ENCODE measurements around the gene TRERF1. TPM values are rescaled to one million over a fixed set of nuclear protein-coding genes. Genes with fewer than 3 reads are reported as not detected.

Gene TRERF1
- total RNA-seq, 6 donors from 2014 or later: 2.0 to 7.3 (median 5.4) TPM

GRCh38 chr6:42336431-42336830 is 115.3 kb downstream of the TRERF1 start:
- Histone ChIP-seq H3K27ac (no peak overlapping the region), H3K4me3 (no peak overlapping the region), H3K9me3 (no peaks in the 10 kb centered on the region), H3K36me3 (no peaks in the 10 kb centered on the region), H3K4me1 (peaks cover 0 to 3% (median 0%) of the 10 kb centered on the region in 4 donors), H3K27me3 (no peaks in the 10 kb centered on the region)
- no peak for DNase-seq
- ATAC-seq (ENCODE audit: low FRiP score in 2 of 2): no peak
- 92% methylated on average over 5 of the region's 5 CpGs for WGBS, 2 donors
- TF ChIP-seq CTCF (IDR thresholded peaks at IDR 0.05) (no peak), EP300 (IDR thresholded peaks at IDR 0.05) (no peak), POLR2AphosphoS5 (IDR thresholded peaks at IDR 0.05) (no peak), POLR2A (IDR thresholded peaks at IDR 0.05) (no peak)

- Histone ChIP-seq H3K9me3 (no peaks in the 10 kb centered on the region), H3K27ac (no peak overlapping the region), H3K36me3 (no peaks in the 10 kb centered on the region), H3K4me1 (peaks cover 0 to 3% (median 0%) of the 10 kb centered on the region in 4 donors), H3K4me3 (no peak overlapping the region), H3K27me3 (no peaks in the 10 kb centered on the region)
- WGBS, 2 donors: 84 to 87% methylated on average over 5 of the region's 5 CpGs
- DNase-seq: no peak
- no peak for ATAC-seq (ENCODE audit: low FRiP score in 2 of 2)
- TF ChIP-seq CTCF (IDR thresholded peaks at IDR 0.05) (no peak), POLR2AphosphoS5 (IDR thresholded peaks at IDR 0.05) (no peak), EP300 (IDR thresholded peaks at IDR 0.05) (no peak), POLR2A (IDR thresholded peaks at IDR 0.05) (no peak)
Measured at GRCh38 chr6:42335896-42336295, 115.8 kb downstream of the TRERF1 start.

- TF ChIP-seq EP300 (IDR thresholded peaks at IDR 0.05) (no peak), POLR2AphosphoS5 (IDR thresholded peaks at IDR 0.05) (no peak), POLR2A (IDR thresholded peaks at IDR 0.05) (no peak), CTCF (IDR thresholded peaks at IDR 0.05) (no peak)
- no peak overlapping the region for H3K27ac ChIP-seq
- no peak for ATAC-seq (ENCODE audit: low FRiP score in 2 of 2)
- no peaks in the 10 kb centered on the region for H3K27me3 ChIP-seq
- WGBS, 2 donors: 90 to 98% methylated on average over 2 of the region's 2 CpGs
- H3K9me3 ChIP-seq: no peaks in the 10 kb centered on the region
- H3K4me3 ChIP-seq: no peak overlapping the region
- no peaks in the 10 kb centered on the region for H3K36me3 ChIP-seq
- H3K4me1 ChIP-seq: peaks cover 0 to 3% (median 0%) of the 10 kb centered on the region in 4 donors
- DNase-seq: no peak
Measured at GRCh38 chr6:42334870-42335269, 116.9 kb downstream of the TRERF1 start.

GRCh38 chr6:42333612-42334011 is 118.1 kb downstream of the TRERF1 start:
- ATAC-seq (ENCODE audit: low FRiP score in 2 of 2): no peak

More at GRCh38 chr6:42333612-42334011, 118.1 kb downstream of the TRERF1 start:
- Histone ChIP-seq H3K4me1 (peaks cover 0 to 3% (median 0%) of the 10 kb centered on the region in 4 donors), H3K27me3 (no peaks in the 10 kb centered on the region), H3K4me3 (no peak overlapping the region), H3K36me3 (no peaks in the 10 kb centered on the region), H3K27ac (peak overlapping the region in 3 of 4 donors; percentile 27 to 68 (median 49)), H3K9me3 (no peaks in the 10 kb centered on the region)
- no peak for TF ChIP-seq POLR2AphosphoS5 (IDR thresholded peaks at IDR 0.05)
- TF ChIP-seq EP300 (IDR thresholded peaks at IDR 0.05): no peak
- no peak for TF ChIP-seq POLR2A (IDR thresholded peaks at IDR 0.05)
- TF ChIP-seq CTCF (IDR thresholded peaks at IDR 0.05): no peak
- DNase-seq: peak in 1 of 2 donors; percentile 47
- WGBS, 2 donors: 46 to 81% methylated on average over 6 of the region's 6 CpGs

Data from upper lobe of left lung (tissue), 6 donors.